ENCODE measurements around the gene TMOD2. TPM values are rescaled to one million over a fixed set of nuclear protein-coding genes. Genes with fewer than 3 reads are reported as not detected.

Gene TMOD2
- total RNA-seq, 6 experiments from 2014 or later: 1.1 to 2.5 (median 1.3) TPM

DNA sequence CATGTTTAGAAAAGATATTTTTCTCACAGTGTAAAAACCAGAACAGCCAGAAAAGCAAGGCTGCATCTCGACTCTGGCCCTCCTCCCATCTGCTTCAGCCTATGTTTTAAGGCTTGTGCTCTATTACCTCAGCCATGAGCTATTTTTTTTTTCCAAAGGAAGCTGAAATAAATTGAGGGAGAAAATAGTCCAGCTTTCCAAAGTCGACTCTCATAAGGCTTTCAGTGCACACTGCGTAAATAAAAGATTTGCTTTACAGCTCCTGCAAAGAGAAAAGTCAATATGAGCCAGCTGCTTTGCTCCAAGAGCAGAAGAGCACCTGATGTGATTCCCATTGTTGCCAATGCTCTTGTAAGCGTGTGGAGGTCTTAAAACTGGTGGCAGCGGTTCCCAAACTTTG, 43.4 kb upstream of the TMOD2 start:
- ATAC-seq (no peak), DNase-seq (no peak)
- intact Hi-C loops (cut with DNase I): no loop called here
- Histone ChIP-seq H3K36me3 (no peaks in the 10 kb centered on the region), H3K4me1 (no peaks in the 10 kb centered on the region), H3K9me3 (no peaks in the 10 kb centered on the region), H3K27me3 (no peaks in the 10 kb centered on the region), H3K27ac (no peak overlapping the region), H3K4me3 (no peak overlapping the region)
- TF ChIP-seq, protein P1, sequence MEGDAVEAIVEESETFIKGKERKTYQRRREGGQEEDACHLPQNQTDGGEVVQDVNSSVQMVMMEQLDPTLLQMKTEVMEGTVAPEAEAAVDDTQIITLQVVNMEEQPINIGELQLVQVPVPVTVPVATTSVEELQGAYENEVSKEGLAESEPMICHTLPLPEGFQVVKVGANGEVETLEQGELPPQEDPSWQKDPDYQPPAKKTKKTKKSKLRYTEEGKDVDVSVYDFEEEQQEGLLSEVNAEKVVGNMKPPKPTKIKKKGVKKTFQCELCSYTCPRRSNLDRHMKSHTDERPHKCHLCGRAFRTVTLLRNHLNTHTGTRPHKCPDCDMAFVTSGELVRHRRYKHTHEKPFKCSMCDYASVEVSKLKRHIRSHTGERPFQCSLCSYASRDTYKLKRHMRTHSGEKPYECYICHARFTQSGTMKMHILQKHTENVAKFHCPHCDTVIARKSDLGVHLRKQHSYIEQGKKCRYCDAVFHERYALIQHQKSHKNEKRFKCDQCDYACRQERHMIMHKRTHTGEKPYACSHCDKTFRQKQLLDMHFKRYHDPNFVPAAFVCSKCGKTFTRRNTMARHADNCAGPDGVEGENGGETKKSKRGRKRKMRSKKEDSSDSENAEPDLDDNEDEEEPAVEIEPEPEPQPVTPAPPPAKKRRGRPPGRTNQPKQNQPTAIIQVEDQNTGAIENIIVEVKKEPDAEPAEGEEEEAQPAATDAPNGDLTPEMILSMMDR (IDR thresholded peaks at IDR 0.05): no peak
- TF ChIP-seq POLR2A (IDR thresholded peaks at IDR 0.05): no peak
- WGBS (ENCODE audit: insufficient coverage, low coverage, low lambda C conversion rate, missing lambda C conversion rate): 59% methylated on average over 5 of the region's 5 CpGs

DNA sequence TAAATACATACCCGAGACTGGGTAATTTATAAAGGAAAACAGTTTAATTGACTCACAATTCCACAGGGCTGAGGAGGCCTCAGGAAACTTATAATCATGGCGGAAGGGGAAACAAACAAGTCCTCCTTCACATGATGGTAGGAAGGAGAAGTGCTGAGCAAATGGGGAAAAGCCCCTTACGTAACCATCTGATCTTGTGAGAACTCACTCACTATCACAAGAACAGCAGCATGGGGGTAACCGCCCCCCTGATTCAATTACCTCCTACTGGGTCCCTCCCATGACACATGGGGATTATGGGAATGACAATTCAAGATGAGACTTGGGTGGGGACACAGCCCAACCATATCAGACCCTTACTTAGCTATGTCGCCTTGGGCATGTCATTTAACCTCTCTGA, 42.4 kb upstream of the TMOD2 start:
- H3K27me3 ChIP-seq: no peaks in the 10 kb centered on the region

DNA sequence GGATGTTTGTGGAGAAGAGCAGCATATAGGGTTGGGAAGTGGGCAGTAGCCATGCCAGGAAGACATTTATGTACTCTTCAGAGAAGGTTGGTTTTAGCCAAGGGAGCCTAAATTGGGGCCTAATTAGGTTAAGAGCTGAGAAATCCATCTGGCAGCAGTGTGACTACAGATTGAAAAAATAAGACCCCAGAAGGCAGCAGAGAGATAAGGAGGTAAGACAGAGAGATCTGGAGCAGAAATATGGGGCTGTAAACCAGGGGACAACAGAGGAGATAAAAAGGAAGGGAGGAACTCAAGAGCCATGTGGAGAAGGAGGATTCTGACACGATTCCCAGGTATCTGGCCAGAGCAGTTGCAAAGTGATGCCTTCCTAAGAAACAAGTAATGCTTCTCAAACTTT, 37.2 kb upstream of the TMOD2 start:
- no peaks in the 10 kb centered on the region for H3K4me1 ChIP-seq
- WGBS (ENCODE audit: insufficient coverage, low coverage, low lambda C conversion rate, missing lambda C conversion rate): no CpG with 5 or more reads among the region's 1 CpG
- no peak for TF ChIP-seq POLR2A (IDR thresholded peaks at IDR 0.05)
- TF ChIP-seq, protein P1 (IDR thresholded peaks at IDR 0.05): no peak
- H3K27ac ChIP-seq: no peak overlapping the region
- ATAC-seq (no peak), DNase-seq (no peak)
- intact Hi-C loops (cut with DNase I): no loop called here
- H3K27me3 ChIP-seq: no peaks in the 10 kb centered on the region
- no peaks in the 10 kb centered on the region for H3K9me3 ChIP-seq
- H3K4me3 ChIP-seq: no peak overlapping the region
- no peaks in the 10 kb centered on the region for H3K36me3 ChIP-seq

More for the DNA sequence above, 42.4 kb upstream of the TMOD2 start:
- WGBS (ENCODE audit: insufficient coverage, low coverage, low lambda C conversion rate, missing lambda C conversion rate): 93% methylated on average over 3 of the region's 5 CpGs
- DNase-seq (no peak), ATAC-seq (no peak)
- Histone ChIP-seq H3K4me3 (no peak overlapping the region), H3K4me1 (no peaks in the 10 kb centered on the region), H3K27ac (no peak overlapping the region), H3K36me3 (no peaks in the 10 kb centered on the region), H3K9me3 (no peaks in the 10 kb centered on the region)
- TF ChIP-seq, protein P1 (IDR thresholded peaks at IDR 0.05): no peak
- no peak for TF ChIP-seq POLR2A (IDR thresholded peaks at IDR 0.05)
- intact Hi-C loops (cut with DNase I): no loop called here

DNA sequence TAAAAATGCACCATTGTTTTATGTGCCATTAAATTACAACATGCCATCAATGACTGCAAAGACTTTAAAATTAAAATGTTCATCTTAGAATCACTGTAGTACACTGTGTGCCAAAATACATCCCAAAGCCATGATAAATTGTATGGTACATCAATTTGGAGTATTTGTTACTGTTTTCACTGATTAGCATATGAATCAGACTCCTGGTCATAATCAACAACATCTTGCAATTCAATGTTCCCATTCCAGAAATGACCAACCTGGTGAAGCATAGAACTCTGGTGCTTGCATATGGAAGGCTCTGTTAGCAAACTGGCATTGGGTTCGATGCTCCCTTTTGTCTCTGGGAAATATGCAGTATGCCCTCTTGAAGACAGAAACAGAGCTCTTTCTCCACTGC, 36.5 kb upstream of the TMOD2 start:
- Histone ChIP-seq H3K27ac (no peak overlapping the region), H3K4me1 (peaks cover 0 to 2% (median 0%) of the 10 kb centered on the region in 4 donors), H3K4me3 (no peak overlapping the region), H3K9me3 (no peaks in the 10 kb centered on the region), H3K27me3 (no peaks in the 10 kb centered on the region), H3K36me3 (no peaks in the 10 kb centered on the region)
- ATAC-seq (no peak), DNase-seq (no peak)
- no CpG with 5 or more reads among the region's 1 CpG for WGBS (ENCODE audit: insufficient coverage, low coverage, low lambda C conversion rate, missing lambda C conversion rate)
- intact Hi-C loops (cut with DNase I): no loop called here
- TF ChIP-seq, protein P1 (IDR thresholded peaks at IDR 0.05): no peak
- no peak for TF ChIP-seq POLR2A (IDR thresholded peaks at IDR 0.05)

DNA sequence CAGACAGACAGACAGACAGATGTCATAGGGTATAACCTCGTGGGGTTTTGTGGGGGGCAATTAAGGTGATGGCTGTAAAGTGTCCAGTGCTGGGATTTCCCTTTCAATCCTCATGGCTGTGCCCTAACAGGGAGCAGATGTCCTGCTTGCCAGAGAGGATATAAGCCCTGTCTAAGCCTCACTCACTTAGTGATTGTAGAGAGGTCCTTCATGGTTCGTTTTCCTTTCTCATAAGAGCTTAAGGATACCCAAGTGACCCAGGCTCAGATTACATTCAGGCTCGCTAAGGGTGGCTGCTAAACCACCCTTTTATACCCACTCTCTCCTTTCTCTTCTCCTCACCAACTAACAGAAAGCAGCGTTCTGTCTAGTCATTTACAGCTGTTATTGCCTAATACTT, 33.2 kb upstream of the TMOD2 start:
- no peaks in the 10 kb centered on the region for H3K27me3 ChIP-seq
- WGBS (ENCODE audit: insufficient coverage, low coverage, low lambda C conversion rate, missing lambda C conversion rate): 50% methylated on average over 4 of the region's 4 CpGs

More for the DNA sequence above, 33.2 kb upstream of the TMOD2 start:
- DNase-seq: no peak
- peaks cover 0 to 10% (median 0%) of the 10 kb centered on the region in 4 donors for H3K4me1 ChIP-seq
- H3K4me3 ChIP-seq: no peak overlapping the region
- no peaks in the 10 kb centered on the region for H3K9me3 ChIP-seq
- no peak for ATAC-seq
- no peaks in the 10 kb centered on the region for H3K36me3 ChIP-seq
- intact Hi-C loops (cut with DNase I): no loop called here
- TF ChIP-seq POLR2A (IDR thresholded peaks at IDR 0.05): no peak
- TF ChIP-seq, protein P1 (IDR thresholded peaks at IDR 0.05): no peak
- H3K27ac ChIP-seq: no peak overlapping the region
